H9 (cell line): ENCODE data around the gene FNDC8. TPM values are rescaled to one million over a fixed set of nuclear protein-coding genes. Genes with fewer than 3 reads are reported as not detected.

Experiments used
- DNase-seq: peaks from one replicate; pipeline ENCODE4 v3.0.0-alpha.2; 2017
- H2AFZ ChIP-seq: one replicate; pipeline ENCODE4 v1.6.1; 2013; ENCODE audit warnings: mild to moderate bottlenecking, low read length, control low read depth, moderate library complexity
- H2AK5ac ChIP-seq: 2 replicates; pipeline ENCODE4 v1.6.1; 2013; ENCODE audit warnings: low read length, control low read depth, mixed read lengths; ENCODE audit not compliant: insufficient read length
- H2BK120ac ChIP-seq: one replicate; pipeline ENCODE4 v1.6.1; 2013; ENCODE audit warnings: low read depth, mild to moderate bottlenecking, low read length, control low read depth, inconsistent platforms; ENCODE audit not compliant: poor library complexity, severe bottlenecking
- H2BK12ac ChIP-seq: 2 replicates; pipeline ENCODE4 v1.6.1; 2013; ENCODE audit warnings: low read length, control low read depth, mixed read lengths, low read depth; ENCODE audit not compliant: insufficient read length
- H2BK15ac ChIP-seq: 2 replicates; pipeline ENCODE4 v1.6.1; 2013; ENCODE audit warnings: low read depth, low read length, control low read depth
- H2BK20ac ChIP-seq: one replicate; pipeline ENCODE4 v1.6.1; 2013; ENCODE audit warnings: low read depth, mild to moderate bottlenecking, low read length, control low read depth, inconsistent platforms; ENCODE audit not compliant: poor library complexity, severe bottlenecking
- H2BK5ac ChIP-seq: 2 replicates; pipeline ENCODE4 v1.6.1; 2013; ENCODE audit warnings: low read length, control low read depth, mixed read lengths; ENCODE audit not compliant: insufficient read length
- H3K14ac ChIP-seq: 2 replicates; pipeline ENCODE4 v1.6.1; 2013; ENCODE audit warnings: low read length, control low read depth; ENCODE audit not compliant: insufficient read depth
- H3K18ac ChIP-seq: 2 replicates; pipeline ENCODE4 v1.6.1; 2013; ENCODE audit warnings: low read depth, mild to moderate bottlenecking, mixed read lengths, low read length, control low read depth; ENCODE audit not compliant: insufficient read length
- H3K23ac ChIP-seq: 2 replicates; pipeline ENCODE4 v1.6.1; 2013; ENCODE audit warnings: low read length, control low read depth, mixed read lengths, low read depth; ENCODE audit not compliant: insufficient read length
- H3K23me2 ChIP-seq: 2 replicates; pipeline ENCODE4 v1.6.1; 2013; ENCODE audit warnings: low read depth, mild to moderate bottlenecking, mixed read lengths, low read length, control low read depth; ENCODE audit not compliant: insufficient read length, poor library complexity, severe bottlenecking
- H3K27ac ChIP-seq: 2 replicates; pipeline ENCODE4 v1.5.1; 2013; ENCODE audit warnings: low read length, control low read depth, mixed read lengths, low read depth; ENCODE audit not compliant: insufficient read length
- H3K27me3 ChIP-seq: 2 replicates; pipeline ENCODE4 v1.6.1; 2013; ENCODE audit warnings: low read length, control low read depth, inconsistent platforms; ENCODE audit not compliant: insufficient read depth
- H3K4ac ChIP-seq: 2 replicates; pipeline ENCODE4 v1.6.1; 2013; ENCODE audit warnings: low read depth, mild to moderate bottlenecking, control low read depth, inconsistent platforms, low read length, moderate library complexity
- H3K4me1 ChIP-seq: 2 replicates; pipeline ENCODE4 v1.6.1; 2013; ENCODE audit warnings: low read length, control low read depth, inconsistent platforms; ENCODE audit not compliant: insufficient read depth
- H3K4me2 ChIP-seq: 2 replicates; pipeline ENCODE4 v1.6.1; 2013; ENCODE audit warnings: low read length, control low read depth, mixed read lengths; ENCODE audit not compliant: insufficient read length, insufficient read depth
- H3K56ac ChIP-seq: 2 replicates; pipeline ENCODE4 v1.6.1; 2013; ENCODE audit warnings: low read depth, mild to moderate bottlenecking, mixed read lengths, low read length, control low read depth; ENCODE audit not compliant: insufficient read length
- H3K79me1 ChIP-seq: 2 replicates; pipeline ENCODE4 v1.6.1; 2013; ENCODE audit warnings: low read depth, mild to moderate bottlenecking, moderate library complexity, low read length, control low read depth, inconsistent platforms; ENCODE audit not compliant: insufficient read depth, poor library complexity, severe bottlenecking
- H3K79me2 ChIP-seq: 2 replicates; pipeline ENCODE4 v1.6.1; 2013; ENCODE audit warnings: low read length, control low read depth, inconsistent platforms; ENCODE audit not compliant: insufficient read depth
- H3K9ac ChIP-seq: 2 replicates; pipeline ENCODE4 v1.6.1; 2013; ENCODE audit warnings: low read length, control low read depth, mixed read lengths; ENCODE audit not compliant: insufficient read length; ENCODE audit errors: extremely low read depth
- H3K9me3 ChIP-seq: one replicate; pipeline ENCODE4 v1.6.1; 2013; ENCODE audit warnings: low read depth, low read length, inconsistent platforms; ENCODE audit not compliant: control insufficient read depth
- H3T11ph ChIP-seq: one replicate; pipeline ENCODE4 v1.6.1; 2013; ENCODE audit warnings: mild to moderate bottlenecking, low read length, control low read depth, inconsistent platforms
- H4K20me1 ChIP-seq: one replicate; pipeline ENCODE4 v1.6.1; 2013; ENCODE audit not compliant: control insufficient read depth, insufficient read length, insufficient read depth
- H4K5ac ChIP-seq: 2 replicates; pipeline ENCODE4 v1.6.1; 2013; ENCODE audit warnings: low read depth, mild to moderate bottlenecking, mixed read lengths, low read length, control low read depth; ENCODE audit not compliant: insufficient read length
- H4K8ac ChIP-seq: replicated peaks from 2 replicates; pipeline ENCODE4 v1.6.1; 2013; ENCODE audit warnings: low read length, control low read depth, mixed read lengths, low read depth; ENCODE audit not compliant: insufficient read length
- H4K91ac ChIP-seq: 2 replicates; pipeline ENCODE4 v1.6.1; 2013; ENCODE audit warnings: low read depth, mild to moderate bottlenecking, moderate library complexity, mixed read lengths, low read length, control low read depth; ENCODE audit not compliant: insufficient read length
- H3K27ac Mint-ChIP-seq, 3 experiments: 2 replicates in 2 of 3; 3 replicates in 1 of 3; pipeline ENCODE4 v1.8.0; 2020 to 2021; ENCODE audit warnings: mixed read lengths in 3 of 3, mild to moderate bottlenecking in 1 of 3, moderate library complexity in 1 of 3
- H3K27me3 Mint-ChIP-seq: 2 replicates; pipeline ENCODE4 v1.8.0; 2021; ENCODE audit warnings: low read depth, mild to moderate bottlenecking, moderate library complexity, mixed read lengths
- H3K36me3 Mint-ChIP-seq, 3 experiments: 2 replicates in 2 of 3; 3 replicates in 1 of 3; pipeline ENCODE4 v1.8.0; 2020 to 2021; ENCODE audit warnings: low read depth in 3 of 3, mixed read lengths in 3 of 3; ENCODE audit not compliant: insufficient read depth in 1 of 3
- H3K4me1 Mint-ChIP-seq, 2 experiments: 2 replicates each; pipeline ENCODE4 v1.8.0; 2020; ENCODE audit warnings: mixed read lengths in 2 of 2
- H3K4me3 Mint-ChIP-seq, 2 experiments: 2 replicates in 1 of 2; 3 replicates in 1 of 2; pipeline ENCODE4 v1.8.0; 2020 to 2021; ENCODE audit warnings: mild to moderate bottlenecking in 2 of 2, mixed read lengths in 2 of 2, moderate library complexity in 1 of 2
- H3K9me3 Mint-ChIP-seq, 2 experiments: 2 replicates in 1 of 2; 3 replicates in 1 of 2; pipeline ENCODE4 v1.8.0; 2020; ENCODE audit warnings: mild to moderate bottlenecking in 2 of 2, mixed read lengths in 2 of 2, moderate library complexity in 1 of 2
- WGBS: extraction: QIAGEN DNeasy Blood & Tissue Kit; methylation state at CpG from one replicate; pipeline ENCODE4 v1.1.7; 2013; ENCODE audit warnings: missing lambda C conversion rate, low lambda C conversion rate, mixed read lengths; ENCODE audit not compliant: insufficient read length; ENCODE audit errors: extremely low coverage; 5-methylcytosine and 5-hydroxymethylcytosine counted together
- total RNA-seq: library from RNA; stranded (reverse); gene quantifications from 2 replicates; pipeline ENCODE4 v1.2.1, GENCODE V29; 2021
- TF ChIP-seq, protein P1 (sequence below): fragments of 200-600 bp; sonication (generic); conservative IDR thresholded peaks from 3 replicates; pipeline ENCODE4 v1.8.0; 2021; ENCODE audit warnings: antibody characterized with exemption, mild to moderate bottlenecking

FNDC8 gene
- total RNA-seq, 1 experiment from 2014 or later: not detected

DNA sequence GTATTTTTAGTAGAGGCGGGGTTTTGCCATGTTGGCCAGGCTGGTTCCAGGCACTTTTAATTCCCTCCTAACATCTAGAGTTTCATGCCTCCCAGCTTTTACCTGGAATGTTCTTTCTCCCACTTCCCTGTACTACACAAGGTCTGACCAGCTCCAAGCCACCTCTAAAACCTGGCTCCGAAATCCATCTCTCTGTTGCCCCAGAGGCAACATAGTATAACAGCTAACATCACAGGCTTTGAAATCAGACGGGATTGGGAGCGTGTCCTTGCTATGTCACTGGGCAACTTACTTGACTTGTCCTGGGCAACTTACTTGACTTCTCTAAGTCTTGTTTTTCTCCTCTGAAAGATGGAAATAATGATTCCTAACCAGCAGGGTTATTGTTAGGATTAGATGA, 41.3 kb downstream of the FNDC8 start:
- H2AFZ ChIP-seq: no peak overlapping the region
- H3K4me2 ChIP-seq: no peak overlapping the region
- H3K79me2 ChIP-seq: no peaks in the 10 kb centered on the region
- H3K9me3 Mint-ChIP-seq: no peaks in the 10 kb centered on the region
- H4K5ac ChIP-seq: no peak overlapping the region
- H2BK5ac ChIP-seq: no peak overlapping the region
- H4K91ac ChIP-seq: no peak overlapping the region
- peaks cover 7 to 8% of the 10 kb centered on the region in 2 experiments for H3K4me1 Mint-ChIP-seq
- H3K27ac ChIP-seq: no peak overlapping the region
- H3K23ac ChIP-seq: no peak overlapping the region
- TF ChIP-seq, protein P1, sequence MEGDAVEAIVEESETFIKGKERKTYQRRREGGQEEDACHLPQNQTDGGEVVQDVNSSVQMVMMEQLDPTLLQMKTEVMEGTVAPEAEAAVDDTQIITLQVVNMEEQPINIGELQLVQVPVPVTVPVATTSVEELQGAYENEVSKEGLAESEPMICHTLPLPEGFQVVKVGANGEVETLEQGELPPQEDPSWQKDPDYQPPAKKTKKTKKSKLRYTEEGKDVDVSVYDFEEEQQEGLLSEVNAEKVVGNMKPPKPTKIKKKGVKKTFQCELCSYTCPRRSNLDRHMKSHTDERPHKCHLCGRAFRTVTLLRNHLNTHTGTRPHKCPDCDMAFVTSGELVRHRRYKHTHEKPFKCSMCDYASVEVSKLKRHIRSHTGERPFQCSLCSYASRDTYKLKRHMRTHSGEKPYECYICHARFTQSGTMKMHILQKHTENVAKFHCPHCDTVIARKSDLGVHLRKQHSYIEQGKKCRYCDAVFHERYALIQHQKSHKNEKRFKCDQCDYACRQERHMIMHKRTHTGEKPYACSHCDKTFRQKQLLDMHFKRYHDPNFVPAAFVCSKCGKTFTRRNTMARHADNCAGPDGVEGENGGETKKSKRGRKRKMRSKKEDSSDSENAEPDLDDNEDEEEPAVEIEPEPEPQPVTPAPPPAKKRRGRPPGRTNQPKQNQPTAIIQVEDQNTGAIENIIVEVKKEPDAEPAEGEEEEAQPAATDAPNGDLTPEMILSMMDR: no peak
- no peaks in the 10 kb centered on the region; the same call in 1 of the 2 replicates for H3K27me3 Mint-ChIP-seq
- no peak overlapping the region for H3K9ac ChIP-seq
- no peak overlapping the region for H3K4me3 Mint-ChIP-seq
- no peaks in the 10 kb centered on the region; the same call in 1 of the 2 replicates for H3K4me1 ChIP-seq
- WGBS: no CpG with 5 or more reads among the region's 4 CpGs
- H4K20me1 ChIP-seq: no peaks in the 10 kb centered on the region
- H2BK15ac ChIP-seq: no peak overlapping the region
- H3K23me2 ChIP-seq: no peaks in the 10 kb centered on the region
- no peak for DNase-seq
- no peak overlapping the region for H2AK5ac ChIP-seq
- H3T11ph ChIP-seq: no peak overlapping the region
- H3K36me3 Mint-ChIP-seq: no peaks in the 10 kb centered on the region
- no peaks in the 10 kb centered on the region for H3K9me3 ChIP-seq
- H3K4ac ChIP-seq: no peak overlapping the region
- H4K8ac ChIP-seq: no peak overlapping the region
- H3K56ac ChIP-seq: no peak overlapping the region
- H3K79me1 ChIP-seq: no peaks in the 10 kb centered on the region
- no peak overlapping the region for H3K27ac Mint-ChIP-seq
- H3K18ac ChIP-seq: no peak overlapping the region
- no peak overlapping the region for H2BK12ac ChIP-seq
- H3K27me3 ChIP-seq: no peaks in the 10 kb centered on the region
- no peak overlapping the region for H2BK20ac ChIP-seq
- no peak overlapping the region for H3K14ac ChIP-seq
- no peak overlapping the region for H2BK120ac ChIP-seq
